NCI-H460 (cell line): ENCODE results near the gene ATG7. TPM values are rescaled to one million over a fixed set of nuclear protein-coding genes. Genes with fewer than 3 reads are reported as not detected.
"Not testable (repeated sequence)": the region's sequence is repeated elsewhere in the genome, so short reads cannot be mapped to it uniquely, and the experiment has no call there.

Experiments used
- DNase-seq: peaks from one replicate; pipeline ENCODE4 v3.0.0-alpha.2; 2016; ENCODE audit warnings: low read depth; ENCODE audit errors: extremely low read depth
- total RNA-seq: library from RNA; depleted of rRNA; stranded (reverse); fragments of >200 nt; shearing (Covaris generic); gene quantifications from 2 replicates; pipeline ENCODE4 v1.2.3, GENCODE V29; 2014

ATG7 gene
- total RNA-seq, 1 experiment from 2014 or later: 31.9 TPM

DNA sequence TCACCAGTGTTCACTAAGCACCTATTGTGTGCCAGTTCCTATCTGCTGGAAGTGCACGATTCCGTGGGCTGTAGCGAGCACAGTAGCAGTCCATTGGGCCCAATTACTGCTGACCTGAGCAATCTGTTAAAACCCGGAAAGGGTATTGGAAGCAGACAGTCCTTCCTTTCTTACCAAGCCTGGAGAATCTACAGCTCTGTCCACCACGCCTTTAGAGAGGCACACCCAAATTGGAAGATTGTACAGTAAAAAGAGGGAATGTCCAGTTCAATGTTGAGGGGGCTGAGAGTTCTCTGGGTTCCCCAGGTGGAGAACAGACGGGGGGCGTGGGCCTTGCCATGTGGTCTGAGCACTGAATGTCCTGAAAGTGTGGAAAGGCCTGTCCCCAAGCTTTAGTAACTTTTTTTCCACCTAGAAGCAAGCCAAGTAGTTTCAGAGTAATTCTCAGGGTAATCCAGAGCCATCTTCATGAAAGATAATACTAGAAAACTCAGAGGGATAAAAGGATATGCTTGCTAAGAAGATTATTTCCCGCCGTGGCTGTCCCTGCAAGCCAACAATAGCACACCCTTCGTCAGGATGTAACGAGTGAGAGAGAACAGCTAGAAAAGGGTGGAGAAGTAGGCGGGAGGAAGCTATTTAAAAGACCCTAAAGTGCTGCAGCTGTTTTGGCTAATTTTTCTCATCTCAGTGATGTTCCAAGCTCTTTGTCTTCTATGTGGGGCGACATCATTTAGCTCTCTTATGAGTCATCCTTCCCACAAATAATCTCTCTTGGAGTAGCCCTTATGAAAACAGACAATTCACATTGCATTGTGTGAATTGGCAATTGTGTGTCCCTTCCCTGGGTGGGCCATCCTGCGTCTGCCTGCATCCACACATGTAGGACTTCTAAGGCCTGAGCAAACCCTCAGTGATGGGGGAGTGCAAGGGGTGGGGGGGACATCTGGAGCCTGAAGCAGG, 181.0 kb downstream of the ATG7 start:
- DNase-seq: no peak

DNA sequence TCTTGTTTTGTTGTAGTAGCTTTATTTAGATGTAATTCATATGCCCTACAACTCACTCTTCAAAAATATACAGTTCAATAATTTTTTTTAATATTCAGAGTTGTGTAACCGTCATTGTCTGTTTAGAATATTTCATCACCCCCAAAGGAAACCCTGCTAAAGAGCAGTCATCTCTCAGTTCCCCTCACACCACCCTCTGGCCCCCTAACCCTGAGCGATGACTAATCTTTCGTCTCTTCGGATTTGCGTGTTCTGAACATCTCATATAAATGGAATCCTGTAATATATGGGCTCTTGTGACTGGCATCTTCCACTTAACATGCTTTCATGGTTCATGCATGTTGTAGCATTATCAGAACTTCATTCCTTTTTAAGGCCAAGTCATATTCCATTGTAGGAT, 183.8 kb downstream of the ATG7 start:
- DNase-seq: no peak

DNA sequence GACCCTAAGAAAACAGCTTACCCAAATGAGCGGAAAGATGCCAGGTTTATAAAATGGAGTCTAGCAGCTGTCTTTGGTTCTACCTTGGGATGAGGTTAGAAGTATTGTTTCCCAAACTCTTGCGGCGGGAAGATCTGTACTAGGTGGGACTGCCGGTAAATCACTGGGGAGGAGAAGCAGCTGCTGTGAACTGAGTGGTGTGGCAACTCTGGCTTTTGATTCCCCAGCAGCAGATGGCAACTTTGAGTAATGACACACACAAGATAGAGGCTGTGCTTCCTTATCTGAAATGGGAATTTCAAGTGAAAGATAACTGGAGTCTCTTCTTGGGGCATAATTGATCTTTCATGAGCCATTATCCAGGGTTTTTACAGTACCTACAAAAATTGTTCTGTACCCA, 184.9 kb downstream of the ATG7 start:
- DNase-seq: no peak

DNA sequence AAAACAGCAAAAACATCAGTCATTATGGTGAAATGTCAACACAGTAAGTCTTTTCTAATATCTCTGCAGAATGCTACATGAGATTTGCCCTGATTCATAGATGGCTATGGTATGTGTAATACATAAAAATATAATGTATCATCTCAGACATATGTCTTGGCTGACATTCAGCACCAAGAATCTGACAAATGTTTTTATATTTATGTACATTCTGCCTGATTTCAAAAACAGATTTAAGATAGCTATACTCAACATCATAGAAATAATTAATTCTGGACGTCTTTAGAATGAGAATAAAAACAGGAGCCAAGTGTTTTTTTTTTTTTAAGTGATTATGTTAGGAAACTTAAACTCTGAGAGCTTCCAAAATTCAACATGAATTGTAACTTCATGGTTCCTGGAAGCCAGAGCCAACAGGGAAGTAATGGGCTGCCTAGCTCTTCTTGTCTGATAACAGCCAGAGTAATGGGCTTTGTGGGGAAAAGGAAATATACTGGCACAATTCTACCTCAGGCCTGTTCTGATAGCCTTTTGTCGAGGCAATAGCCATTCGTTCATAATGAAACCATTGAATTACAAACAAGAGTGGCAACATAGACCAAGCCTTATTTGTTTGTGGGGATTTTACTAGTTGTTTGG, 187.1 kb downstream of the ATG7 start:
- DNase-seq: no peak

DNA sequence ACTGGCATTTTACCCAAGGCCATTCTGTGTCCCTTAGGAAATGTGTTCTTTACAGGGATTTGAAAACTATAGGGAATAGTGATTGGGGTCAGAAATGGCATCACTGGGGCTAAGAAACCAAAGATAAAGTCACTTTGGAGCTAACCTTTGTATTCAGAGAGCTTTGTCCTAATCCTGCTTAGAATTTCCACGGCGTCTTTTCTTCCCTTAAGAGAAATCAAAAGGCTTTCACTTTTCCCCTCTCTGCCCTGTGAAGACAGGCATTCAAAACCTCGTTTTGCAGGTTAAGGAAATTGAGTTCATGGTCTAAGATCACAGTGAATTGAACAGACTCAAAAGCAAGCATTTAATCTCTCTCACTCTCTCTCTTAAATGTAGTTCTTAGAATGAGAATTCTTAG, 189.0 kb downstream of the ATG7 start:
- no peak for DNase-seq

DNA sequence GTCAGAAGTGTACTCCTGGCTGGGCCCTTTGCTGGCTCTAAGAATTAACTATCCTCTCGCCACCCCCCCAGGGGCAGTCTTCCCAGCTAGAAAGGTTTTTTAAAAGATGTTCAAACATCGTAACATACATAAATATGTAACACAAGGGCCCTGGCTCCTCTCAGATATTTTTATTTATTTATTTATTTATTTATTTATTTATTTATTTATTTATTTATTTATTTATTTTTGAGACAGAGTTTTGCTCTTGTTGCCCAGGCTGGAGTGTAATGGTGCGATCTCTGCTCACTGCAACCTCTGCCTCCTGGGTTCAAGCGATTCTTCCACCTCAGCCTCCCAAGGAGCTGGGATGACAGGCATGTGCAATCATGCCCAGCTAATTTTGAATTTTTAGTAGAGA, 190.5 kb downstream of the ATG7 start:
- DNase-seq: not testable (repeated sequence)

DNA sequence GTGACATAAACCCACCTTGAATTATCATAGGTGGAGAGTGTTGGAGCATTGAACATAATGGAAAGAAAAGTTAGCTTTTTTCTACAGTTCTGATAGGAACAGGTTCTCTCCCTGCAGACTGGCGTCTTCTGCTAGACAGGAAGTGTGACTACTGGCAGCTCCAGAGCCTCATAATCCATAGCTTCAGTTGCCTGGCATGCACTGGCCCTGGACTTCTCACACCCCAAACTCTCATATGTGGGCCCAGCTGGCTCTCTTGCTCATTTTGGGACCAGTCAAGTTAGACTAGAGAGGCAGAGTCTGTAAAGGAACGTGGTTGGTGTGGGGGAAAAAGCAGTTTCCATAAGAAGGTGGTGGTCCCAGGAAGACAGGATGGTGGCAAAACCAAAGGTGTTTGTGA, 191.4 kb downstream of the ATG7 start:
- no peak for DNase-seq

DNA sequence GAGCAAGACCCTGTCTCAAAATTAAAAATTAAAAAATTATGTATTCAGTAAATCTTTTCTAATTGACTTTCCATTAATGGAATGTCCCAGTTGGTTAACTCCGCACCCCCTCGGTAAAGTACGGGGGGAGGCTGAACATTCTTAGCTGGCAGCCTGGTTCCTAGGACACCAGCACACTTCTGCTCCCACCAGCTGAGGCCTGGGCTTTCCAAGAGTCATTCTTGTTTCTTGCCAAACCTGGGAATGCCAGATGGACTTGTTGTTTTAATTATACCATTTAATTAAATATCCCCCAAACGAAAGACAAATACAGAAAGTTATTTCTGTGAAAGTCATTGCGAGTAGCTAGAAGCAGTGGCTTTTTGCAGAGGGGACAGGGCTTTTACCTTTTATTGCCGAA, 192.2 kb downstream of the ATG7 start:
- no peak for DNase-seq

DNA sequence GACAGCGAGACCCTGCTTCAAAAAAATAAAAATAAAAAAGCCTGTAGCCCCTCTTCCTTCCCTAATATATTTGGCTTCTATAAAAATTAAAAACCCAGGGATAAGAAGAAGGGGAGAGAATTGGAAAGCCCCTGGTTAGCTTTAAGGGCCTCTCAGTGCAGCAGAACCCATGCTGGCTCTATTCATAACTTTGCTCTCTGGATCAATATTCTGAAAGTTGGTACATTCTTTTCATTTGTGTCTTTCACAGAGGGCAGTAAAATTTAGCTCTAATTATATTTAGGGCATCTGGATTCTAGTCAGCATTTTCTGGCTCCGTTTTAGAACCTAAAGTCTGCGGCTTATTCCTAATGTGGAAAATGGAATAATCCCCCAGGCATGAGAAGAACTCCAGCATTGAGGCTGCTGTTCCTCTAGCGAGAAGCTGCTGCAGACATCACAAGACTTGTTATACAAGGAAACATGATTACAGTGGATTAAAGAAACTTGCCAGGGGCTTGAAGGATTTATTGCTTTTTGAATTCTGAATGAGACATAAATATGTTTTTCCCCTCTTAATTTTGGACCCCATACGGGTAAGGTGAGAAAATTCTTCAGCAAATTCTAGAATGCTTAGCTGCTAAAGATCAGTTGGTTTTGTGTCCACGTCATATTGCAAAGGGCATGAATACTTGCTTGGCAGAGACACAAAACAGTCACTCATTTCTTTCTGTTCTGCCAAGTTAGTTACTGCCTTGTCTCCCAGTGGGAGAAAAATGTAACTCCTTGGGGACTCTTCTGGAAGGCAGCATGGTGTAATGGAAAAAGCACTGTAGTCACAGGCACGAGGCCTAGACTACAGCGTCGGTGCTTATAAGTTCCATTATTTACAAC, 193.8 kb downstream of the ATG7 start:
- DNase-seq: no peak

DNA sequence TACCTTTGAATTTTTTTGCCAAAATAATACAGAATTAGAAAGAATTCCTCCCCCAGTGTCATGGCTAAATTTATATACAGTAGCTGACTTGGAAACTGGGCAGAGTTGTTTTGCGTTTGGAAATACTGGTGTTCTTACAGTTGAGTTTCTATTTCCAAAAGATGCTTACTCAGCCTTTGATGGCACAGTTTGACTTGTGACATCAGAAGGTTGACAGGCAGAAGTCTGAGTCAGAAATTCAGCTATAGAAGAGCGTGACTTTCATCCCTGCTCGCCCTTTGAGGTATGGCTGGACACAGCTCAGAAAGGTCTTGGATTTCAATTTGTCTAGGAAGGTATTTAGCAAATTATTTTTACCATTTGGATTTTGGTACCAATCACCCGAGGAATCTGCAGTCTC, 195.7 kb downstream of the ATG7 start:
- no peak for DNase-seq

DNA sequence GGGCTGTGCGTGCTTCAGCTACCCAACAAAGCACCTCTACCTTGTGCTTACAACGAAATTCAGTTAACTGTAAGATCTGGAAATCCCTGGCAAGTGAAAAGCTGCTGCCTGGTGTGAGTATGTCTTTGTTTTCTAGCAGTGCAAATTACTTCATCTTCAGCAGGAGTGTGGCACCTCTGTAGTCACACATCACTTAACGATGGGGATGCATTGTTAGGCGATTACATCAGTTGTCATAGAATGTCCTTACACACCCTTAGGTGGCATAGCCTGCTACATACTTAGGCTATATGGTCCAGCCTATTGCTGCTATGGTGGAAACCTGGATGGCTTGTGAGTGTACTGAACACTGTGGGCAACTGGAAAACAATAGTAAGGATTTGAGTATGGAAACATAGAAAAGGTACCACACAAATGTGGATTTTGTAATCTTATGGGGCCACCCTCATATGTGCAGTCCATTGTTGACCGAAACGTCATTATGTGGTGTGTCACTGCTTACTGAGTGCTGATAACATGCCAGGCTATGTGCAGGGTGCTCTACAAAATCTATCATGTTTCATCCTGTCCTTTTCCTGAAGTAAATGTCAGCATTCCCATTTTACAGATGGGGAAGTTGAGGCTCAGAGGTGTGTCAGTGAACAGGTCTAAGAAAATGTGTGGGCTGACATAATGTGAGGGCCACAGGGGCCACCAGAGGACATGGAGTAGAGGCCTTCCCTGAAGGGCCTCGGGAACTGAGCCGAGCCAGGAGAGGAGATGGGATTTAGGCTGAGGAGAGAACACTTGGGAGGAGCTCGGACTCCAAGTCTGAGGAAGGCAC, 198.0 kb downstream of the ATG7 start:
- no peak for DNase-seq

DNA sequence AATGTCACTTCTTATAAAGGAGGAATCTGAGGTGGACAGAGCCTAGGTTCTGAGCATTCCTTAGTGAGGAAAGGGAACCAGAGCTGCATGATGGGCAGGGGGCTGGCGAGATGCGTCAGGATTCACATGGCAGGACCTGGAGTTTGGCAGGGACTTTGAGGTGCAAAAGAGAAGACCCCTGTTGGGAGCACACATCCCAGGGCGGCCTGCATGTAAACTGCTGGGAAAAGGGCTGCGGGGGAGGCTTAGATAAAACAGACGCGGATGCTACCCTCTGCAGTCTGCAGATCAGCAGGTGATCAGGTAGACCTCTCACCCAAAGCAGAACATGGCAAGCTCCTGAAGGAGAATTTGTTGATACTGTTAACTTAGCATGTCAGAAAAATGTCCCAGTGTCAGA, 203.1 kb downstream of the ATG7 start:
- DNase-seq: no peak

DNA sequence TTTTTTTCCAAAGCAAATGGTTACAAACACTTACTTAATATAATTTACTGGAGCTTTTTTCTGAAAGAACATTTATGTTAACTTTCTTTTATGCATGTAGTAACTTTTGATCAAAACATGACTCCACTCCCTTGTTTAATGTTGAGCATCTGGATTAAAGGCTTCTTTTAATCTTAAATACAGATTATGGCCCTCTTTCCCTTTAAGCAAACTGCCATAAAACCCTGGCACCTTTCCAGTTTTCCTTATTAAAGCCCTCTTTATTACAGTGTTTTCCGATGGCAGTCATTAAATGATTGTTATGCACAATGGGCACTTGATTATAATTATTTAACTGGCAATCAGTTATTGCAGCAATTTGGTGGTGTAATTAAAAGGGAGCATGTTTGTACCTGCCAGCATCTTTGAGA, 204.5 kb downstream of the ATG7 start:
- no peak for DNase-seq

DNA sequence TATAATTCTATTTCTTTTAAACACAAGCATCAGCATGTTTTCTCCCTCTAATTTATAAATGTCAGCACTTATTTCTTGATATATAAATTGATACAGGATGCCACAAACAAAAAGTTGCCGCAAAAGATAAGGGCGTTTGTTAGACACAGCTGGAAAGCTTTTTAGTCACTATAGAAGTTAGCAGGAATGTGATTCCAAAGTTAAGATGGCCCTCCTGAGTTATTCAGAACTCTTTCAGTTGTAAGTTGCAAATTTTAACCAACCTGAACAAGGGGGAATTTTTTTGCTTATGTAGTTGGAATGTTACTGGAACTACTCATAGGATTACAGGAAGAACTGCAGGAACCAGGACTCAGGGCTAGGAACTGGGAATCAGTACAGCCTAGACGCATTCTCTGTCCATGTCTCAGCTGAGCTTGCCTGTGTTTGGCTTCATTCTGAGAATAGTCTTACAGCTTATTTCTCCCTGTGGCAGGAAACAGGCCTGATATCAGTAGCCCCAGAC, 205.3 kb downstream of the ATG7 start:
- DNase-seq: no peak

DNA sequence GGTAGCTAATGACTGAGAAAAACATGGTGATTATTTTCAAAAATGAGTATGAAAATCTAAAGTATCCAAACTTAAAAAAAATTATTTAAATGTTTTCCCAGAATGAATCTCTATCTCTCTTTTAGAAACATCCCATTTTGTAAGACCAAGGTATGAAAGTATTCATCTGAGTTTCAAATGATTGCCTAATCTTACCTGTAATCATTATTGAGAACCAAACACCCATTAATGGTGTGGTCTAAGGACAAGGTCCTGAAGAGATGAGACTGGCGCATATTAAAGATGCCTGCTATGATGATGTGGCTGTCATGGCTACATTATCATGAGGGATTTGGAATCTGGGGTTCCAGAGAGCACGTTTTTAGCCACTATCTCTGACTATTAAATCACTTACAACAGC, 206.0 kb downstream of the ATG7 start:
- DNase-seq: no peak

DNA sequence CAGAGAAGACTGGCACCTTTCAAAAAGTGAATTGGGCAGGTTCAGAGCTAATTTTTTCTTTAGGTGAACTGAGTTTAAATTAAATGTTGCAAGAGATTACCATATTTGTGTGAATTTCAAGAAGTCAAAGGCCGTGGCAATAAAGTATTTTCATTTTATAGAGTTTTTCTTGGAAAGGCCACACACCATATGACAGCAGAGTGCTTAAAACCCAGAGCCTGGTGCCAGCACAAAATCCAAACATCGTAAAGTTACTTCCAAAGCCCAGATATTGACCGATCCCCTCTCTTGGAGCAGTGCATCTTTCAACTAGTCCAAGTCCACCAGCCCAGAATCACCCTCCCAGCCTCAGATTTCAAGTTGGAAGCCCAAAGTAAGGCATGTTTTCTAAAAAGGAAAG, 207.0 kb downstream of the ATG7 start:
- DNase-seq: no peak

DNA sequence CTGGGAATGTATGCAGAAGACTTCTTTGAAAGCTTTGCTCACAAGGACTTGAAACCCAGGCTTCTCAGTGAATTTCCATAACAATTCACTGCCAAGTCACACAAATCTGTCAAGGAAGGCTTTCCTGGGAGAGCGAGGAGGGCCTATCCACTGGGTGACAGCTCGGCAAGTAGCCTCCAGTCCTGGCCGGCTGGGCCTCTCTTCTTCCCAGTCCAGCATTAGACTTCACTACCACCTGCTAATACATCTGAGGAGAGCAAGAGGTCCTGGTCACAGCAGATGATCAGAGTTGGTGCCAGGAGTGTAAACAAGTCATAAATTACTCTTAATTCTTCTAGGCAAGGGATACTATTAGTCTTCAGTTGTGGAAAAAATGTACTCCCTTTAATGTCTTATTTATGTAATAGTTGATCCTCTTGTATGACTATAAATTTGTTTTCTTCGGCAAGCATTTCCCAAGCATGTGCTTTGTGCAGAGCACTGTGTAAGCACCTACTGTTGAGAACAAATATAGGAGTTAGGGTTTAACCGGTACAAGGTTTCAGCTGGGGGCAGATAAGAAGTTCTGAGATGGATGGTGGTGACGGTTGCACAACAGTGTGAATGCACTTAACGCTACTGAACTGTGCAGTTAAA, 208.6 kb downstream of the ATG7 start:
- no peak for DNase-seq

DNA sequence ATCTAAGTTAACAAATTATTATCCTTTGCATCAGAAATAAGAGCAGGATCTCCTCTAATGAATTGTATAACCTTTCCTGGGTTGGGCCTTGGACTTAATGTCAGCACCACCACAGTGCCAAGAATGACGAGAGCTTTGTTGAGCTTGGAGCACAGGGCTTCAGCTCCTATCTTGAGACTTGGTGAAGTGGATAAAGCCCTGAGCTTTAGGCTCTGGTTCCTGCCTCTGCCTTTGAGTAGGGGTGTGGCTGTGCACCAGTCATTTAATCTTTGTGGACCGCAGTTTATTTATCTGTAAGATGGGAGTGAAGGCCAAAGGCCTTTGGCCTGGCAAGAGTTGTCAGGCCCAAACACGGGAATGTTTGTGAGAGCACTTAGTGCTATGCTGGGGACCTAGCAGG, 209.4 kb downstream of the ATG7 start:
- DNase-seq: no peak

DNA sequence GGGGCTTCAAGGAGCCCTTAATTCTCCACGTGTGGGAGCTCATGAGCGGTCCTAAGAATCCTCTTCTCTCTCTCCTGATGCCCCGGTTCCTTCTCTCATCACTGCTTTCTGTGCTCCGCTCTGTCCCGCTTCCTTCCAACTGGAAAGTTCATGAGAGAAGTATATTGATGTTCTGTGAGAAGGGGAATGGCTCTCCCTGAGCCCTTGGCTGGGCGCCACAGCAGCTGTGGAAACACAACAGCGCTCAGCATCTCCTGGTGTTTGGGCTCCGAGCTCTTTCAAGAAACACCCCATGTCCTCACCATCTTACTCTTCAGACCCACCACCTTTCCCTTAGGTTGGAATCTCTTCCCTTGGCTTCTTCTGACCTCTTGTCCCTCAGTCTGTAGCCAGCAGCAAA, 209.8 kb downstream of the ATG7 start:
- DNase-seq: no peak

DNA sequence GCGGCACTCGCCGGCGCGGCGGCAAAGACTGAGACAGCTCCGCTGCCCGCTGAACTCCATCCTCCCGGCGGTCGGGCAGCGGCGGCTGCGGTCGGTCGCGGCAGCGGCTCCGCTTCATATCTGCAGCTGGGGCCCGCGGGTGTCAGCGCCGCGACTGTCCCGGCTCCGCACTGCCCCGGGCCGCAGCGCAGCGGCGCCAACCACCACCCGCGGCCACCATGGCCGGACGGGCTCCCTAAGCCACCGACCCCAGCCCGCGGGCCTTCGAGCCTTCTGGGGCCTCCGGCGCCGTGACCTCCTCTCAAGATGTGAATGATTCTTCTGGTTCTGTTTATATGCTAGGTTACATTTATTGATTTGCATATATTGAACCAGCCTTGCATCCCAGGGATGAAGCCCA, 216.2 kb downstream of the ATG7 start:
- not testable (repeated sequence) for DNase-seq
